ENCODE data around the gene CCDC197. TPM values are rescaled to one million over a fixed set of nuclear protein-coding genes. Genes with fewer than 3 reads are reported as not detected.

The CCDC197 gene
- total RNA-seq, 1 experiment from 2014 or later = not detected

DNA sequence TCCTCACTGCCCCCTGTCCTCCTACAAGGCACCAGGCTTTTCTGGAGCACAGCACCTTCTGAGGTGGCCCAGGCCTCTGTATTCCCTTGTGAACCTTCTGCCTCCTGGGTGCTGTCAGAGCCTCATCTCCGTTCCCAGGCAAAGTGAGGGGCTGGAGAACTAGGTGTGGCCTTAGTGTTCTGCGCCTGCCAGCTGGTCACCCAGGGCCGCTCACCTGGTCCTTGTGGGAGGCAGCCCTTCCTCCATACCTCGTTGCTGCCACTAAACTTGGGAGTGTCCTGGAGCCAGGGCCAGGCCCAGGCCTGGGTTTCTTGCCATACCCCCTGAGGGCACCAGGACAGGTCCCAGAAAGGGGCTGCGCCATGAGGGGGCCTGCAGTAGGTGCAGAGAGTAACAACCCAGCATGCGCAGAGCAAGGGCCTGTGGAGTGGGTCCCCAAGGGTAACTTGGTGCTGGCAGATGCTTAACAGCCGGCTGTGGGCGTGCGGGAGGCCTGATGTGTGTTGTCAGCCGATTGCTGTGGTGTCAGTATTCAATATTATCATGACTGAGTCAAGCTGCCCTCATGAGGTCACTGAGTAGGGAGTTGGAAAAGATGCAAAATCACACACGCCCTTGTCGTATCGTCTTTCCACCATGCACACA lies 46.1 kb downstream of the CCDC197 start:
- no CpG with 5 or more reads among the region's 13 CpGs for WGBS (ENCODE audit: extremely low coverage, insufficient read length, low lambda C conversion rate)
- Histone ChIP-seq H3K4me1 (ENCODE audit: insufficient read depth, low read length) (no peaks in the 10 kb centered on the region), H3T11ph (ENCODE audit: low read length) (no peak overlapping the region), H3K79me1 (ENCODE audit: insufficient read depth, low read depth, low read length, poor library complexity, severe bottlenecking) (no peaks in the 10 kb centered on the region), H2AFZ (ENCODE audit: low read length) (no peak overlapping the region), H3K9me3 (ENCODE audit: control insufficient read depth, low read depth, low read length) (no peaks in the 10 kb centered on the region), H2AK5ac (ENCODE audit: insufficient read length, low read length) (no peak overlapping the region), H3K27me3 (ENCODE audit: insufficient read depth, low read length) (no peaks in the 10 kb centered on the region), H2BK5ac (ENCODE audit: insufficient read length, low read length) (no peak overlapping the region), H3K14ac (ENCODE audit: insufficient read depth, low read length) (no peak overlapping the region), H4K8ac (replicated peaks; ENCODE audit: insufficient read length, low read depth, low read length) (no peak overlapping the region), H4K5ac (ENCODE audit: insufficient read length, low read depth, low read length) (no peak overlapping the region), H3K9ac (ENCODE audit: extremely low read depth, insufficient read length, low read length) (no peak overlapping the region), H3K56ac (ENCODE audit: insufficient read length, low read depth, low read length) (no peak overlapping the region), H2BK15ac (ENCODE audit: low read depth, low read length) (no peak overlapping the region), H3K4ac (ENCODE audit: low read depth, low read length) (no peak overlapping the region), H3K79me2 (ENCODE audit: insufficient read depth, low read length) (no peaks in the 10 kb centered on the region), H4K91ac (ENCODE audit: insufficient read length, low read depth, low read length) (no peak overlapping the region), H3K23me2 (ENCODE audit: insufficient read length, low read depth, low read length, poor library complexity, severe bottlenecking) (no peaks in the 10 kb centered on the region), H2BK20ac (ENCODE audit: low read depth, low read length, poor library complexity, severe bottlenecking) (no peak overlapping the region), H2BK12ac (ENCODE audit: insufficient read length, low read depth, low read length) (no peak overlapping the region), H3K18ac (ENCODE audit: insufficient read length, low read depth, low read length) (no peak overlapping the region), H3K4me2 (ENCODE audit: insufficient read depth, insufficient read length, low read length) (no peak overlapping the region), H4K20me1 (ENCODE audit: control insufficient read depth, insufficient read depth, insufficient read length) (no peaks in the 10 kb centered on the region), H2BK120ac (ENCODE audit: low read depth, low read length, poor library complexity, severe bottlenecking) (no peak overlapping the region), H3K23ac (ENCODE audit: insufficient read length, low read depth, low read length) (no peak overlapping the region), H3K27ac (ENCODE audit: insufficient read length, low read depth, low read length) (no peak overlapping the region)
- H3K4me3 Mint-ChIP-seq = no peak overlapping the region; a peak in 1 of 5 replicates
- no peaks in the 10 kb centered on the region for H3K27me3 Mint-ChIP-seq (ENCODE audit: low read depth)
- peak overlapping the region in 1 of 3 experiments; percentile 76; a peak in 1 of 7 replicates for H3K27ac Mint-ChIP-seq
- H3K4me1 Mint-ChIP-seq = peaks cover 4 to 9% of the 10 kb centered on the region in 2 experiments; a peak in 2 of 4 replicates
- TF ChIP-seq, protein P1, sequence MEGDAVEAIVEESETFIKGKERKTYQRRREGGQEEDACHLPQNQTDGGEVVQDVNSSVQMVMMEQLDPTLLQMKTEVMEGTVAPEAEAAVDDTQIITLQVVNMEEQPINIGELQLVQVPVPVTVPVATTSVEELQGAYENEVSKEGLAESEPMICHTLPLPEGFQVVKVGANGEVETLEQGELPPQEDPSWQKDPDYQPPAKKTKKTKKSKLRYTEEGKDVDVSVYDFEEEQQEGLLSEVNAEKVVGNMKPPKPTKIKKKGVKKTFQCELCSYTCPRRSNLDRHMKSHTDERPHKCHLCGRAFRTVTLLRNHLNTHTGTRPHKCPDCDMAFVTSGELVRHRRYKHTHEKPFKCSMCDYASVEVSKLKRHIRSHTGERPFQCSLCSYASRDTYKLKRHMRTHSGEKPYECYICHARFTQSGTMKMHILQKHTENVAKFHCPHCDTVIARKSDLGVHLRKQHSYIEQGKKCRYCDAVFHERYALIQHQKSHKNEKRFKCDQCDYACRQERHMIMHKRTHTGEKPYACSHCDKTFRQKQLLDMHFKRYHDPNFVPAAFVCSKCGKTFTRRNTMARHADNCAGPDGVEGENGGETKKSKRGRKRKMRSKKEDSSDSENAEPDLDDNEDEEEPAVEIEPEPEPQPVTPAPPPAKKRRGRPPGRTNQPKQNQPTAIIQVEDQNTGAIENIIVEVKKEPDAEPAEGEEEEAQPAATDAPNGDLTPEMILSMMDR (conservative IDR thresholded peaks at IDR 0.05) = no peak
- no peaks in the 10 kb centered on the region for H3K9me3 Mint-ChIP-seq
- peaks cover 0 to 56% (median 40%) of the 10 kb centered on the region in 3 experiments for H3K36me3 Mint-ChIP-seq (ENCODE audit: insufficient read depth in 1 of 3, low read depth in 3 of 3)
- DNase-seq = no peak

Data from H9 (cell line).